ENCODE measurements around the gene HDGFL2.

DNA sequence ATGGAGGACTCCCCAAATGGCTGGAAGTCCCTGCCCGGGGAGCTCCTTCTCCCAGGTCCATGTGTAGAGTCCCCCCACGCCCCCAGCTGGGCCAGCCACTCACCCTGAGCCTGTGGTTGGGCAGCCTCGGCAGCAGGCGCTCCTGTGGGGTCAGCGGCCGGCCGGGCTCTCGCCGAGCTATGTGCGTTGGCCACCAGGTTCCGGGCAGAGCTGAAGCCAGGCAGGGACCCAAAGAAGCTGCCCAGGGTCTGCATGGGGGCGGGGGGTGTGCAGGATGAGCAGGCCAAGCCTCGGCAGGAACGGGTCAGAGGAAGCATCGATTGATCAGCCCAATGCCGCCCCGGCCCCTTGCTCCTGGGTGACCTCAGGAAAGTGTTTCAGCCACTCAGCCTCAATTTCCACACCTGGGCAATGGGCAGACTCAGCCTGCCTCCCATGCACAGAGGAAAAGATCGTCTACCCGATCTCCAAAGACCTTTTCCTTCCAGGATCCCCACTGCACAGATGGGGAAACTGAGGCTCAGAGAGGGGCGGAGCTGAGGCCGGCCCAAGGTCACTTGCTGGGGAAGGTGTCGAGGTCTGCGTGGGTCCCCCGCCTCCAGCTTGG, 45.5 kb downstream of the HDGFL2 start:
- TF ChIP-seq, protein P1, sequence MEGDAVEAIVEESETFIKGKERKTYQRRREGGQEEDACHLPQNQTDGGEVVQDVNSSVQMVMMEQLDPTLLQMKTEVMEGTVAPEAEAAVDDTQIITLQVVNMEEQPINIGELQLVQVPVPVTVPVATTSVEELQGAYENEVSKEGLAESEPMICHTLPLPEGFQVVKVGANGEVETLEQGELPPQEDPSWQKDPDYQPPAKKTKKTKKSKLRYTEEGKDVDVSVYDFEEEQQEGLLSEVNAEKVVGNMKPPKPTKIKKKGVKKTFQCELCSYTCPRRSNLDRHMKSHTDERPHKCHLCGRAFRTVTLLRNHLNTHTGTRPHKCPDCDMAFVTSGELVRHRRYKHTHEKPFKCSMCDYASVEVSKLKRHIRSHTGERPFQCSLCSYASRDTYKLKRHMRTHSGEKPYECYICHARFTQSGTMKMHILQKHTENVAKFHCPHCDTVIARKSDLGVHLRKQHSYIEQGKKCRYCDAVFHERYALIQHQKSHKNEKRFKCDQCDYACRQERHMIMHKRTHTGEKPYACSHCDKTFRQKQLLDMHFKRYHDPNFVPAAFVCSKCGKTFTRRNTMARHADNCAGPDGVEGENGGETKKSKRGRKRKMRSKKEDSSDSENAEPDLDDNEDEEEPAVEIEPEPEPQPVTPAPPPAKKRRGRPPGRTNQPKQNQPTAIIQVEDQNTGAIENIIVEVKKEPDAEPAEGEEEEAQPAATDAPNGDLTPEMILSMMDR (IDR thresholded peaks at IDR 0.05; ENCODE audit: insufficient read depth, low read depth, low read length): no peak
- TF ChIP-seq EZH2 (IDR thresholded peaks at IDR 0.05; ENCODE audit: insufficient read depth, low read length): no peak
